ENCODE data around the gene TMSB4X. TPM values are rescaled to one million over a fixed set of nuclear protein-coding genes. Genes with fewer than 3 reads are reported as not detected.
"Not testable (repeated sequence)": the region's sequence is repeated elsewhere in the genome, so short reads cannot be mapped to it uniquely, and the experiment has no call there.

The TMSB4X gene
- polyA plus RNA-seq, 1 donor, result 918 TPM

DNA sequence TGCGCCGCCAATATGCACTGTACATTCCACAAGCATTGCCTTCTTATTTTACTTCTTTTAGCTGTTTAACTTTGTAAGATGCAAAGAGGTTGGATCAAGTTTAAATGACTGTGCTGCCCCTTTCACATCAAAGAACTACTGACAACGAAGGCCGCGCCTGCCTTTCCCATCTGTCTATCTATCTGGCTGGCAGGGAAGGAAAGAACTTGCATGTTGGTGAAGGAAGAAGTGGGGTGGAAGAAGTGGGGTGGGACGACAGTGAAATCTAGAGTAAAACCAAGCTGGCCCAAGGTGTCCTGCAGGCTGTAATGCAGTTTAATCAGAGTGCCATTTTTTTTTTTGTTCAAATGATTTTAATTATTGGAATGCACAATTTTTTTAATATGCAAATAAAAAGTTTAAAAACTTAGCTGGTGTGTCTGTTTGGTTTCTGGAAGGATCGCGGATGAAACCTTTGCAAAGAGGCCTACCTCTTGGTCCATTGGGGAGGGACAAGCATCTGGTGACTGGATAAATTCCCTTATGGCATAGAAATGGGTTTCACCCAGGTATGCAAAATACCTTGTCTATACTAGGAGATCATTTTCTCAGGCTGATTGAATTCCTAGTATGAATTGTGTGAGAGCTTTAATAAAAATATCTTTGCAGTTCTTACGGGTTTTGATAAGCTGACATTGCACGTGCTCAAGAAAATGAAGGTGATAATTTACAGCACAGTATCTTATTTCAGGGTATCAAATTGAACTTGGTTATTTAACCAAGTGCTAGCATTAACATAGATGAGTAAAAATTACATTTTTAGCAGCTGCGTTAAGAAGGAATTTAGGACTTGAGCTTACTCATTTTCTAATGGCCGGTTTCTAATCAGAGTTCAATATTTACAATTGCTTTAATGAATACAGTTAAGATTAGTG, 2.2 kb downstream of the TMSB4X start:
- DNase-seq, result not testable (repeated sequence)

DNA sequence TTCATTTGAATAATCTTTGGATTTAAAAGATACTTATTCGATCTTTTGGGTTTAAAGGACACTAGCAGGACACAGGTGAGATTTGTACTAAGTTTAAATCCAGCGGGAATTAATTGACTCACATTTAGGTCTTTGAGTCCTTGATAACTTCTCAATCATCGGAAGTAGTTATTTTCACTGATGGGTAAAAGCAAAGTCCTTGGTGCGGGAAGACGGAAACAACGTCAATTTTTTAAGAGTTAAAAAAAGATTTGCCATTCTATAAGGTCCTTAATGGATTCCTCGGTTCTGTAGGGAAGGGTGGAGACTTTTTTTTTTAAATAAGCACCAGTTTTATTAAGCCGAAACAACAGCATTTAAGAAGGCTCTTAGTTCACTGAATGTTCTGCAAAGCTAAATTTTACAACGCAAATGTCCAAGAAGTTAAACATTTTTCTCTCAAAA, 2.9 kb downstream of the TMSB4X start:
- no peak for DNase-seq

- DNase-seq, result no peak
Measured at GRCh38 chrX:12978205-12979025, 3.5 kb downstream of the TMSB4X start.

GRCh38 chrX:12979026-12979607, 4.2 kb downstream of the TMSB4X start:
- no peak for DNase-seq

DNA sequence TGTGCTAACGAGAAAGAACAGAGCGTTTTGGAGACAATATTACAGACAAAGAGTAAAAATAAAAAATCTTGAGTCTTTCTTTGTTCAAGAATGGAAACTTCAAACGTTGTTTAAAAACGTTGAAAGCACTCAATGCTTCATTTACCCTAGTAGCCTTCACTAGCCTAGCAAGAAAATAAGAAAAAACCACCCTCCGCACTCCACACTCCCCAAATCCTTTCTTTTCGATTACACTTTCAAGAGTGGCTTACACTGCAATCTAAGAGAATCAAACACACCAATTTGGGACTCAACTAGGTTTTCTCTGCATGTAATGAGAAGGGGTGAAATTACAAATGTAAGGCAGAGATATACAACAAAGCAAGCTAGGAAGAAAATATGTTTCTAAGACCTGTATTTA, 4.7 kb downstream of the TMSB4X start:
- DNase-seq, result no peak

DNA sequence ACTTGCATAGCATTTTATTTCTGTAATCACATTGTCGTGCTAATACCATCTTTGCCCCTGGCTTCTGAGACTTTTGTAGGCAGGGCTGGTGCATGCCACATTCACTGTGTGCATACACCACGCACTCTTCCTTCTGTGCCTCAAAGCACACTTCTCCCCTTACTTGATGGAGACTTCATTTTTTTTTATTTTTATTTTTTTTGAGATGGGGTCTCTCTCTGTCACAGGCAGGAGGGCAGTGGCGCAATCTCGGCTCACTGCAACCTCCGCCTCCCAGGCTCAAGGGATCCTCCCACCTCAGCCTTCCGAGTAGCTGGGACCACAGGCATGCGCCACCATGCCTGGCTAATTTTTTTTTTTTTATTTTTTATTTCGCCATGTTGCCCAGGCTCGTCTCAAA, 5.1 kb downstream of the TMSB4X start:
- not testable (repeated sequence) for DNase-seq

- DNase-seq, result no peak
Measured at GRCh38 chrX:12981880-12982279, 7.0 kb downstream of the TMSB4X start.

GRCh38 chrX:12984603-12985319, 9.9 kb downstream of the TMSB4X start:
- DNase-seq, result no peak

DNA sequence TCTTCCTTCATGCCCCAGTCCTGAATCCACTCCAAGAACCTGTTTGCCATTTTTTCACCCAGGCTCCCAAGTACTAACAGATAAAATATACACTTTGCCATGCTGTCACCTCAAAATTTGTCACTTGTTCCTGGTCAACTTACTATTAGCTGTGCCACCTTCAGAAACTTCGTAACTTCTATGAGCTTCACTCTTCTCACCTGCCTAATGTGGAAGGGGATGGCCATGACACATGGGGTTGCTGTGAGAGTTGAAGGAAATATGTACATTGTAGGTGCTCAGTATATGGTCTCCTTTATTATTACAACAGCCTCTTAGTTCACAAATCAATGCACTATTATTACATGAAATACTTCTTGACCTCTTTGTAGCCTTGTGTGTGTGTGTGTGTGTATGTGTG, 10.4 kb downstream of the TMSB4X start:
- no peak for DNase-seq

DNA sequence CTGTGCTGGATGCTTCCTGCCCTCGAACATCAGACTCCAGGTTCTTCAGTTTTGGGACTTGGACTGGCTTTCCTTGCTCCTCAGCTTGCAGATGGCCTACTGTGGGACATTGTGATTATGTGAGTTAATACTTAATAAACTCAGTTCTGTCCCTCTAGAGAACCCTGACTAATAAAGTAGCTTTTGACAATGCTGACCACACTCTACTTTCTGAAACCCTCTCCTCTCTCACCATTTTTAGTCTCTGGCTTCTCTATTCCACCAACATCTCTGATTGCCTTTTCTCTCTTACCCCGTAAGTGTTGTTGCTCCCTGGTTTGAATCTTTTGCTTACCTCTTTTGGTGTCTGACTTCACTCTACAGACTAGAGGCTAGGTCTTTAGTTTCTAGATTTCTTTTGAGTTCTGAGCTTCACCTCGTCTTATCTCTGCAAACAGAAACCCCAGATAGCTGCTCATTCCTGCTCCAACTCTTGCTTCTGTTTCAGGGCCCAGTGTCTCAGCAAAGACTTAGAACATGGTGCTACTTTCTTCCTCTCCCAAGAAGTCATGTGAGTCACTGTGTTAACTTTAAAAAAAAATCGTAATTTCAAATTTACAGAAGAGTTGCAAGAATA, 11.4 kb downstream of the TMSB4X start:
- no peak for DNase-seq

DNA sequence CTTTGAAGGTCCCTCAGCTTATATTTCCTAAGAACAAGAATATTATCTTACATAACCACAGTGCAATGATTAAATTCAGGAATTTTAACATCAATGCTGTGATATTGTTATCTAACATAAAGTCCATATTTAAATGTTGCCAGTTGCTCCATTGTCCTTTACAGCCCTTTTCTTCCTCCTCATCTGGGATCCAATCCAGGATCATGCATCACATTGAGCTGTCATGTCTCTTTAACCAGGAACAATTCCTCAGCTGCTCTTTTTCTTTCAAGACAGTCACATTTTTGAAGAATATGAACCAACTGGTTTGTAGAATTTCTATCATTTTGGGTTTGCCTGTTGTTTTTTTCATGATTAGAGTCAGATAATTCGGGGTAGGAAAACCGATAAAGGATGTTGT, 12.0 kb downstream of the TMSB4X start:
- no peak for DNase-seq

GRCh38 chrX:12987340-12987739, 12.4 kb downstream of the TMSB4X start:
- DNase-seq, result no peak

- DNase-seq, result no peak
Measured at GRCh38 chrX:12987900-12988594, 13.1 kb downstream of the TMSB4X start.

DNA sequence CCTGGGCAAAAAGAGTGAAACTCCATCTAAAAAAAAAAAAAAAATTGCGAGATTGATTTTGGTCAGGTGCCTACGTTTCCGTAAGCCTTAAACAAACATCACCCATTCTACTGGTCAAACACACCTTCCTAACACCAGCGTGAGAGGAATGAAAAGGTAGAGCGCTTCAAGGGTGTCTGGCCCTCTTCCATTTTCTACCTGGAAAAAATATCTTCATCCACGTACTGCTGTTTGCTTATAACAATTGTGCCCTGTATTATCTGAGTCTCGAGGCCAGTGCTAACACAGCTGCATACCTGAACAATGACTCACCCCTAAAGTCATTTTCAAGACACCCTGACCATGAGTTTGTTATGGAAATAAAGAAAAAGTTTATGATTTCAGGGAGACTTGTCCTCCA, 13.9 kb downstream of the TMSB4X start:
- no peak for DNase-seq

DNA sequence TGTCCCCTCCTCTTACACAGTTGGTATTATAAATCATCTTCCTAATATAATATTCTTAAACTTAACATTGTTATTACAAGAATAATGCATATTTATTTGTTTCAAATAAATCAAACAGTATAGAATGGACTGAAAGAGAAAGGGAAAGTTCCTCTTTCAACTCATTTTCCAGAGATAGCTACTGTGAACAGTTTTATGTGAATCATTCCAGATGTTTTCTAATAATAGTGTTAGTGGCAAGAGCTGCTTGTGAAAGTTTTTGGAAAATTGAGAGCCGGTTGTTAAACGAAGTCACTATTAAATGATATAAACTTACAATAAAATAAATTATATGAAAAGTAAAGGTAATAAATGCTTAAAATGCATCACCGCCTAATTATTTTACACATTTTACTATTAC, 14.6 kb downstream of the TMSB4X start:
- no peak for DNase-seq

- no peak for DNase-seq
Measured at GRCh38 chrX:12991575-12991974, 16.7 kb downstream of the TMSB4X start.

- DNase-seq, result no peak
Measured at GRCh38 chrX:12992544-12993118, 17.7 kb downstream of the TMSB4X start.

GRCh38 chrX:12993826-12994225, 18.9 kb downstream of the TMSB4X start:
- DNase-seq, result no peak

DNA sequence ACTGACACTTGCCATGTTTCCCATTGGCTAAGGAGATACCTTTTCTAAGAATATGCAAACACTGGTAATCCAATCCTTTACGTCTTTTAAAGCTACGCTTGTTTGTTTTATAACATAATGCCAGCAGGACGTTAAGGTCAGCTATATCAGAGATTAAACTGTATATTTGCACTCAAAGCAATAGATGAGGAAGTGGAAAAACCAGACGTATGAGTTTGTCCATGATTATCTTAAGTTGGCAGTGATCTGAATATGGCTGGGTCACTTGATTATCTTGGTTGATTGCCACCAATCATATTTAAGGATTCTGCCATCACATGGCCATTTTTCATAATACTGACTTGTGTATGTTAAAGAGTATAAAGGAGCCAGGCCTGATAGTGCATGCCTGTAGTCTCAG, 19.4 kb downstream of the TMSB4X start:
- no peak for DNase-seq

DNA sequence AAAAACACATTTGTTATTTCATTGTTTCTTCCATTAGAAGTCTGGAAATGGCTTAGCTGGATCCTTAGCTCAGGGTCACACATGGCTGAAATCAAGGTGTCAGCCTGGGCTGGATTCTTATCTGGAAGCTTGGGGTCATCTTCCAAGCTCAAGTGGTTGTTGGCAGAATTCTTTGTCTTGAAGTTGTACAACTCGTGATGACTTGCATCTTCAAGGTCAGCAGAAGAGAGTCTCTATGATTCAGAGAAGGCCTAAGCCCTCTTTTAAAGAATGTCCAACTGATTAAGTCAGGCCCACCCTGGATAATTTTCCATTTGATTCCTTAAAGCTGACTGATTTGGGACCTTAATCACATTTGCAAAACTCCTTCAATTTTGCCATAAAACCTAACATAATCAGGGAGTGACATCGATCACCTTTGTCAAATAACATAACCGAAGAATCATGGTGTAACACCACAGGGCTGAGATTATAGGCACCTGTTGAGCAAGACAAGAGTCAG, 22.1 kb downstream of the TMSB4X start:
- DNase-seq, result no peak

Measured in hindlimb muscle (tissue), 1 donor.